HAP-1 (cell line): ENCODE data around the gene CD2.

Experiments
- DNase-seq, 2 experiments: peaks; one replicate each; pipeline ENCODE4 v3.0.0-alpha.2; 2016 to 2020; ENCODE audit warnings: low spot score in 2 of 2
- H3K27me3 ChIP-seq: fragments of 250-450 bp; sonication (Bioruptor Pico); 2 replicates; pipeline ENCODE4 v1.5.1; 2020; ENCODE audit warnings: low read depth, mild to moderate bottlenecking, moderate library complexity
- H3K36me3 ChIP-seq: fragments of 250-450 bp; sonication (Bioruptor Pico); replicated peaks from 2 replicates; pipeline ENCODE4 v1.5.1; 2020; ENCODE audit warnings: mild to moderate bottlenecking
- H3K4me1 ChIP-seq: fragments of 250-450 bp; sonication (Bioruptor Pico); 2 replicates; pipeline ENCODE4 v1.5.1; 2020; ENCODE audit warnings: mild to moderate bottlenecking
- H3K4me3 ChIP-seq: fragments of 250-450 bp; sonication (Bioruptor Pico); 2 replicates; pipeline ENCODE4 v1.5.1; 2020; ENCODE audit warnings: mild to moderate bottlenecking, moderate library complexity
- H3K9me3 ChIP-seq: fragments of 250-450 bp; sonication (Bioruptor Pico); 2 replicates; pipeline ENCODE4 v1.5.1; 2020; ENCODE audit warnings: mild to moderate bottlenecking, moderate library complexity
- in situ Hi-C: fragments of 300-500 bp; cut with MboI; formaldehyde crosslinking; loops from 3 replicates; pipeline ENCODE4 v1.14.3; 2020; ENCODE audit warnings: low sequenced_read_pairs, inconsistent platforms, mixed read lengths

The CD2 gene

GRCh38 chr1:116768416-116769103, 14.3 kb downstream of the CD2 start:
- DNase-seq = no peak
- H3K4me3 ChIP-seq = no peak overlapping the region
- in situ Hi-C loops = no loop called here
- no peaks in the 10 kb centered on the region for H3K9me3 ChIP-seq
- no peaks in the 10 kb centered on the region for H3K27me3 ChIP-seq
- H3K4me1 ChIP-seq = no peaks in the 10 kb centered on the region
- no peaks in the 10 kb centered on the region for H3K36me3 ChIP-seq

GRCh38 chr1:116769104-116769452, 14.8 kb downstream of the CD2 start:
- Histone ChIP-seq H3K4me1 (no peaks in the 10 kb centered on the region), H3K4me3 (no peak overlapping the region), H3K9me3 (no peaks in the 10 kb centered on the region), H3K36me3 (no peaks in the 10 kb centered on the region), H3K27me3 (no peaks in the 10 kb centered on the region)
- DNase-seq = no peak
- in situ Hi-C loops = no loop called here

GRCh38 chr1:116769561-116769977, 15.3 kb downstream of the CD2 start:
- Histone ChIP-seq H3K9me3 (no peaks in the 10 kb centered on the region), H3K27me3 (no peaks in the 10 kb centered on the region), H3K36me3 (no peaks in the 10 kb centered on the region), H3K4me3 (no peak overlapping the region), H3K4me1 (no peaks in the 10 kb centered on the region)
- no peak for DNase-seq
- in situ Hi-C loops = no loop called here

GRCh38 chr1:116769994-116770393, 15.8 kb downstream of the CD2 start:
- no peak for DNase-seq
- Histone ChIP-seq H3K4me1 (no peaks in the 10 kb centered on the region), H3K27me3 (no peaks in the 10 kb centered on the region), H3K9me3 (no peaks in the 10 kb centered on the region), H3K4me3 (no peak overlapping the region), H3K36me3 (no peaks in the 10 kb centered on the region)
- in situ Hi-C loops = no loop called here

GRCh38 chr1:116770625-116771024, 16.4 kb downstream of the CD2 start:
- no peaks in the 10 kb centered on the region for H3K27me3 ChIP-seq
- no peaks in the 10 kb centered on the region for H3K36me3 ChIP-seq
- H3K9me3 ChIP-seq = no peaks in the 10 kb centered on the region
- no peak for DNase-seq
- H3K4me1 ChIP-seq = no peaks in the 10 kb centered on the region
- in situ Hi-C loops = no loop called here
- no peak overlapping the region for H3K4me3 ChIP-seq

- no peaks in the 10 kb centered on the region for H3K4me1 ChIP-seq
- no peaks in the 10 kb centered on the region for H3K36me3 ChIP-seq
- no peaks in the 10 kb centered on the region for H3K27me3 ChIP-seq
- no peaks in the 10 kb centered on the region for H3K9me3 ChIP-seq
- in situ Hi-C loops = no loop called here
- no peak for DNase-seq
- no peak overlapping the region for H3K4me3 ChIP-seq
Observed at GRCh38 chr1:116771997-116772647, 17.9 kb downstream of the CD2 start.

- Histone ChIP-seq H3K27me3 (no peaks in the 10 kb centered on the region), H3K4me1 (no peaks in the 10 kb centered on the region), H3K9me3 (no peaks in the 10 kb centered on the region), H3K36me3 (no peaks in the 10 kb centered on the region), H3K4me3 (no peak overlapping the region)
- DNase-seq = no peak
- in situ Hi-C loops = no loop called here
Observed at GRCh38 chr1:116772648-116773045, 18.4 kb downstream of the CD2 start.

- Histone ChIP-seq H3K9me3 (no peaks in the 10 kb centered on the region), H3K4me1 (no peaks in the 10 kb centered on the region), H3K27me3 (no peaks in the 10 kb centered on the region), H3K36me3 (no peaks in the 10 kb centered on the region), H3K4me3 (no peak overlapping the region)
- no peak for DNase-seq
- in situ Hi-C loops = no loop called here
Observed at GRCh38 chr1:116775116-116775752, 21.0 kb downstream of the CD2 start.

- peak in 1 of 2 experiments; percentile 4 for DNase-seq
- H3K4me1 ChIP-seq = no peaks in the 10 kb centered on the region
- no peak overlapping the region for H3K4me3 ChIP-seq
- H3K36me3 ChIP-seq = no peaks in the 10 kb centered on the region
- H3K27me3 ChIP-seq = no peaks in the 10 kb centered on the region
- H3K9me3 ChIP-seq = no peaks in the 10 kb centered on the region
- in situ Hi-C loops = no loop called here
Observed at GRCh38 chr1:116777831-116778830, 23.9 kb downstream of the CD2 start.

GRCh38 chr1:116781034-116781433, 26.8 kb downstream of the CD2 start:
- Histone ChIP-seq H3K9me3 (no peaks in the 10 kb centered on the region), H3K4me1 (no peaks in the 10 kb centered on the region), H3K27me3 (no peaks in the 10 kb centered on the region), H3K36me3 (no peaks in the 10 kb centered on the region), H3K4me3 (no peak overlapping the region)
- in situ Hi-C loops = no loop called here
- DNase-seq = no peak

- H3K4me3 ChIP-seq = no peak overlapping the region
- no peaks in the 10 kb centered on the region for H3K4me1 ChIP-seq
- no peaks in the 10 kb centered on the region for H3K9me3 ChIP-seq
- DNase-seq = no peak
- in situ Hi-C loops = no loop called here
- H3K27me3 ChIP-seq = no peaks in the 10 kb centered on the region; the same call in 1 of the 2 replicates
- no peaks in the 10 kb centered on the region for H3K36me3 ChIP-seq
Observed at GRCh38 chr1:116785006-116785405, 30.8 kb downstream of the CD2 start.

- no peaks in the 10 kb centered on the region for H3K36me3 ChIP-seq
- no peak overlapping the region for H3K4me3 ChIP-seq
- no peaks in the 10 kb centered on the region for H3K9me3 ChIP-seq
- in situ Hi-C loops = no loop called here
- H3K27me3 ChIP-seq = peaks cover 4% of the 10 kb centered on the region
- no peak for DNase-seq
- no peaks in the 10 kb centered on the region for H3K4me1 ChIP-seq
Observed at GRCh38 chr1:116786049-116786448, 31.8 kb downstream of the CD2 start.

- H3K4me1 ChIP-seq = no peaks in the 10 kb centered on the region; the same call in 1 of the 2 replicates
- no peak overlapping the region for H3K4me3 ChIP-seq
- no peaks in the 10 kb centered on the region for H3K36me3 ChIP-seq
- H3K27me3 ChIP-seq = peaks cover 7% of the 10 kb centered on the region; the same call in 1 of the 2 replicates
- no peaks in the 10 kb centered on the region for H3K9me3 ChIP-seq
- in situ Hi-C loops = no loop called here
- no peak for DNase-seq
Observed at GRCh38 chr1:116791727-116792126, 37.5 kb downstream of the CD2 start.
